ENCODE data around the gene MRPL34. TPM values are rescaled to one million over a fixed set of nuclear protein-coding genes. Genes with fewer than 3 reads are reported as not detected.

The MRPL34 gene
- total and polyA plus RNA-seq, 9 of the 15 experiments (the other 6 are each of a cell fraction or from before 2014, with no cell fraction given) = 11.5 to 256 (median 72.5) TPM

DNA sequence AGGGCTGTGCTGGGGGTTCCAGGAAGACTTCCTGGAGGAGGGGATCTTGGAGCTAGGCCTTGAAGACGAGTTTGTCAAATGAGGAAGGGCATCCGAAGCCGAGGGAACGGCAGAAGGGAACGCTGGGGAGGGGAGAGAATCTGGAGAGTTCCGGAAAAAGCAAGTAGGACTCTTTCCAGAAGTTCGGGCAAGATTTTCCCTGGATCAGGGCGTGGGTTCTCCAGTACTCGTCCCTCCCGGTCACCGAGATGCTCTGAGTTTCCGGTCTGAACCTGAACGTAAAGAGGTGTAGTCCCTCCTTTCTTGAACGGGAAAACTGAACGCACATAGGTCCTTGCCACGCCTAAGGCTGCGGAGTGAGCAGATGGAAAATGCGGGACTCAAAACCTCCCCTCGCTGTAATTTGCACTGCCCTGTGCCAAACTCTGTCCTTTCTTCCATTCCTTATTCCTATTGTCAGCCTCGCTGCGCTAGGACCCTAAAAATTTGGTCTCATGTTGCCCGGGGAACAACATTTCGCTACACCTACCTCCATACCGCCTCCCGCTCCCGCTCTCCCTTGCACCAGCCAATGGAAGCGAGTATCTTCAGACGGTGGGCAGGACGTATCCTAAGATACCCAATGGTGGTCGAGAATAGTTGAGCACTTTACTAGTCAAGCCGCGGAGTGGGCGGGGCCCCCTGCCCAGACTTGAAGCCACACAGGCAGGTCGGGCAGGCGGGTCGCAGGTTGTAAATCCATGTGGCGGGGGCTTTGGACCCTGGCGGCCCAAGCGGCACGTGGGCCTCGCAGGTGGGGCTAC, 31.4 kb downstream of the MRPL34 start, which contains the start of gene GTPBP3 (continued):
- TF ChIP-seq, protein P1, sequence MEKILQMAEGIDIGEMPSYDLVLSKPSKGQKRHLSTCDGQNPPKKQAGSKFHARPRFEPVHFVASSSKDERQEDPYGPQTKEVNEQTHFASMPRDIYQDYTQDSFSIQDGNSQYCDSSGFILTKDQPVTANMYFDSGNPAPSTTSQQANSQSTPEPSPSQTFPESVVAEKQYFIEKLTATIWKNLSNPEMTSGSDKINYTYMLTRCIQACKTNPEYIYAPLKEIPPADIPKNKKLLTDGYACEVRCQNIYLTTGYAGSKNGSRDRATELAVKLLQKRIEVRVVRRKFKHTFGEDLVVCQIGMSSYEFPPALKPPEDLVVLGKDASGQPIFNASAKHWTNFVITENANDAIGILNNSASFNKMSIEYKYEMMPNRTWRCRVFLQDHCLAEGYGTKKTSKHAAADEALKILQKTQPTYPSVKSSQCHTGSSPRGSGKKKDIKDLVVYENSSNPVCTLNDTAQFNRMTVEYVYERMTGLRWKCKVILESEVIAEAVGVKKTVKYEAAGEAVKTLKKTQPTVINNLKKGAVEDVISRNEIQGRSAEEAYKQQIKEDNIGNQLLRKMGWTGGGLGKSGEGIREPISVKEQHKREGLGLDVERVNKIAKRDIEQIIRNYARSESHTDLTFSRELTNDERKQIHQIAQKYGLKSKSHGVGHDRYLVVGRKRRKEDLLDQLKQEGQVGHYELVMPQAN (IDR thresholded peaks at IDR 0.05; ENCODE audit: borderline replicate concordance) = peak; percentile 61
- TF ChIP-seq, protein P2, sequence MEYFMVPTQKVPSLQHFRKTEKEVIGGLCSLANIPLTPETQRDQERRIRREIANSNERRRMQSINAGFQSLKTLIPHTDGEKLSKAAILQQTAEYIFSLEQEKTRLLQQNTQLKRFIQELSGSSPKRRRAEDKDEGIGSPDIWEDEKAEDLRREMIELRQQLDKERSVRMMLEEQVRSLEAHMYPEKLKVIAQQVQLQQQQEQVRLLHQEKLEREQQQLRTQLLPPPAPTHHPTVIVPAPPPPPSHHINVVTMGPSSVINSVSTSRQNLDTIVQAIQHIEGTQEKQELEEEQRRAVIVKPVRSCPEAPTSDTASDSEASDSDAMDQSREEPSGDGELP (CRISPR knock-in tag; IDR thresholded peaks at IDR 0.05; ENCODE audit: borderline replicate concordance) = peak; percentile 68
- TF ChIP-seq MEF2D (tag; conservative IDR thresholded peaks at IDR 0.05; ENCODE audit: low read depth) = peak; percentile 36; the same call in 1 of the 2 replicates
- TF ChIP-seq KAT2B (IDR thresholded peaks at IDR 0.05; ENCODE audit: low read depth, low read length) = no peak
- peak; percentile 71; the same call in 1 of the 2 replicates for TF ChIP-seq ZNF431 (CRISPR knock-in tag; IDR thresholded peaks at IDR 0.05)
- peak; percentile 67 for TF ChIP-seq SMAD4 (CRISPR knock-in tag; conservative IDR thresholded peaks at IDR 0.05)
- TF ChIP-seq ZNF586 (CRISPR knock-in tag; conservative IDR thresholded peaks at IDR 0.05) = no peak
- peak; percentile 97 for TF ChIP-seq GABPA (tag; conservative IDR thresholded peaks at IDR 0.05; ENCODE audit: low read depth)
- TF ChIP-seq MAFG (tag; conservative IDR thresholded peaks at IDR 0.05) = no peak; the same call in none of the 2 replicates
- TF ChIP-seq, protein P3, sequence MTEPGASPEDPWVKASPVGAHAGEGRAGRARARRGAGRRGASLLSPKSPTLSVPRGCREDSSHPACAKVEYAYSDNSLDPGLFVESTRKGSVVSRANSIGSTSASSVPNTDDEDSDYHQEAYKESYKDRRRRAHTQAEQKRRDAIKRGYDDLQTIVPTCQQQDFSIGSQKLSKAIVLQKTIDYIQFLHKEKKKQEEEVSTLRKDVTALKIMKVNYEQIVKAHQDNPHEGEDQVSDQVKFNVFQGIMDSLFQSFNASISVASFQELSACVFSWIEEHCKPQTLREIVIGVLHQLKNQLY (CRISPR knock-in tag; conservative IDR thresholded peaks at IDR 0.05) = no peak; a peak in 1 of 4 replicates
- TF ChIP-seq CREBBP (IDR thresholded peaks at IDR 0.05; ENCODE audit: low read depth, low read length) = no peak
- TF ChIP-seq, protein P4, sequence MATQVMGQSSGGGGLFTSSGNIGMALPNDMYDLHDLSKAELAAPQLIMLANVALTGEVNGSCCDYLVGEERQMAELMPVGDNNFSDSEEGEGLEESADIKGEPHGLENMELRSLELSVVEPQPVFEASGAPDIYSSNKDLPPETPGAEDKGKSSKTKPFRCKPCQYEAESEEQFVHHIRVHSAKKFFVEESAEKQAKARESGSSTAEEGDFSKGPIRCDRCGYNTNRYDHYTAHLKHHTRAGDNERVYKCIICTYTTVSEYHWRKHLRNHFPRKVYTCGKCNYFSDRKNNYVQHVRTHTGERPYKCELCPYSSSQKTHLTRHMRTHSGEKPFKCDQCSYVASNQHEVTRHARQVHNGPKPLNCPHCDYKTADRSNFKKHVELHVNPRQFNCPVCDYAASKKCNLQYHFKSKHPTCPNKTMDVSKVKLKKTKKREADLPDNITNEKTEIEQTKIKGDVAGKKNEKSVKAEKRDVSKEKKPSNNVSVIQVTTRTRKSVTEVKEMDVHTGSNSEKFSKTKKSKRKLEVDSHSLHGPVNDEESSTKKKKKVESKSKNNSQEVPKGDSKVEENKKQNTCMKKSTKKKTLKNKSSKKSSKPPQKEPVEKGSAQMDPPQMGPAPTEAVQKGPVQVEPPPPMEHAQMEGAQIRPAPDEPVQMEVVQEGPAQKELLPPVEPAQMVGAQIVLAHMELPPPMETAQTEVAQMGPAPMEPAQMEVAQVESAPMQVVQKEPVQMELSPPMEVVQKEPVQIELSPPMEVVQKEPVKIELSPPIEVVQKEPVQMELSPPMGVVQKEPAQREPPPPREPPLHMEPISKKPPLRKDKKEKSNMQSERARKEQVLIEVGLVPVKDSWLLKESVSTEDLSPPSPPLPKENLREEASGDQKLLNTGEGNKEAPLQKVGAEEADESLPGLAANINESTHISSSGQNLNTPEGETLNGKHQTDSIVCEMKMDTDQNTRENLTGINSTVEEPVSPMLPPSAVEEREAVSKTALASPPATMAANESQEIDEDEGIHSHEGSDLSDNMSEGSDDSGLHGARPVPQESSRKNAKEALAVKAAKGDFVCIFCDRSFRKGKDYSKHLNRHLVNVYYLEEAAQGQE (IDR thresholded peaks at IDR 0.05; ENCODE audit: borderline replicate concordance) = peak; percentile 65
- TF ChIP-seq, protein P4 (CRISPR knock-in tag; IDR thresholded peaks at IDR 0.05; ENCODE audit: low read depth) = no peak; the same call in 1 of the 2 replicates
- no peak for TF ChIP-seq ZNF668 (CRISPR knock-in tag; IDR thresholded peaks at IDR 0.05)
- peak; percentile 94 for TF ChIP-seq E2F3 (CRISPR knock-in tag; IDR thresholded peaks at IDR 0.05)
- no peak for TF ChIP-seq ZNF134 (CRISPR knock-in tag; conservative IDR thresholded peaks at IDR 0.05)

Measured in K562 (cell line).